Omental fat pad (tissue), 4 donors: ENCODE data around the gene ZNF638. TPM values are rescaled to one million over a fixed set of nuclear protein-coding genes. Genes with fewer than 3 reads are reported as not detected.

Experiments
- ATAC-seq: fragments of 150-250 bp; one replicate; pipeline ENCODE4 v1.9.1; 2016; ENCODE audit warnings: mild to moderate bottlenecking, moderate library complexity; ENCODE audit not compliant: low FRiP score
- DNase-seq: peaks from one replicate; pipeline ENCODE4 v3.0.0-alpha.2; 2019; ENCODE audit warnings: low spot score
- CTCF ChIP-seq, 3 donors: fragments of 450-650 bp; IDR thresholded peaks; one replicate each; pipeline ENCODE4 v1.5.1; 2016 to 2017; ENCODE audit warnings: antibody characterized with exemption in 3 of 3, mild to moderate bottlenecking in 3 of 3, moderate library complexity in 2 of 3
- total RNA-seq, 4 donors: library from RNA; depleted of rRNA; stranded (reverse); fragments of >200 nt; gene quantifications; one replicate each; pipeline ENCODE4 v1.1.0, GENCODE V29; 2016

Gene ZNF638
- total RNA-seq, 4 donors from 2014 or later: 112 to 264 (median 128) TPM

- DNase-seq (no peak), ATAC-seq (no peak)
- no peak for TF ChIP-seq CTCF (IDR thresholded peaks at IDR 0.05)
Measured at GRCh38 chr2:71370015-71370414, 38.4 kb downstream of the ZNF638 start.

GRCh38 chr2:71372042-71372441 lies 40.5 kb downstream of the ZNF638 start:
- TF ChIP-seq CTCF (IDR thresholded peaks at IDR 0.05): no peak
- ATAC-seq (no peak), DNase-seq (no peak)

GRCh38 chr2:71379086-71379485 lies 47.5 kb downstream of the ZNF638 start:
- TF ChIP-seq CTCF (IDR thresholded peaks at IDR 0.05): no peak
- no peak for ATAC-seq
- DNase-seq: no peak

- DNase-seq (no peak), ATAC-seq (no peak)
- TF ChIP-seq CTCF (IDR thresholded peaks at IDR 0.05): no peak
Measured at GRCh38 chr2:71380665-71381064, 49.1 kb downstream of the ZNF638 start.

GRCh38 chr2:71385012-71385411 lies 53.4 kb downstream of the ZNF638 start:
- DNase-seq (no peak), ATAC-seq (no peak)
- TF ChIP-seq CTCF (IDR thresholded peaks at IDR 0.05): no peak

GRCh38 chr2:71388214-71388613 lies 56.6 kb downstream of the ZNF638 start:
- DNase-seq: no peak
- no peak for TF ChIP-seq CTCF (IDR thresholded peaks at IDR 0.05)
- no peak for ATAC-seq

- ATAC-seq: no peak
Measured at GRCh38 chr2:71389384-71390072, 57.9 kb downstream of the ZNF638 start.

More at GRCh38 chr2:71389384-71390072, 57.9 kb downstream of the ZNF638 start:
- DNase-seq: no peak
- no peak for TF ChIP-seq CTCF (IDR thresholded peaks at IDR 0.05)
